Measurements from ENCODE around the gene MYO1D.

The MYO1D gene

GRCh38 chr17:32496395-32497073, 380.4 kb downstream of the MYO1D start:
- DNase-seq: no peak

- DNase-seq: no peak
These were observed 381.3 kb downstream of the MYO1D start for GRCh38 chr17:32495359-32496231.

- DNase-seq: peak; percentile 27
These were observed 382.1 kb downstream of the MYO1D start for GRCh38 chr17:32494621-32495358.

GRCh38 chr17:32493976-32494513, 382.9 kb downstream of the MYO1D start:
- DNase-seq: no peak

- no peak for DNase-seq
These were observed 383.4 kb downstream of the MYO1D start for GRCh38 chr17:32493571-32493970.

GRCh38 chr17:32492648-32493289, 384.2 kb downstream of the MYO1D start:
- no peak for DNase-seq

- DNase-seq: no peak
These were observed 384.7 kb downstream of the MYO1D start for GRCh38 chr17:32492264-32492589.

- DNase-seq: no peak
These were observed 385.3 kb downstream of the MYO1D start for GRCh38 chr17:32491371-32492263.

GRCh38 chr17:32490101-32490482, 386.8 kb downstream of the MYO1D start:
- peak; percentile 45 for DNase-seq

- DNase-seq: no peak
These were observed 387.4 kb downstream of the MYO1D start for GRCh38 chr17:32489320-32490100.

GRCh38 chr17:32488604-32489180, 388.2 kb downstream of the MYO1D start:
- DNase-seq: no peak

GRCh38 chr17:32488177-32488542, 388.8 kb downstream of the MYO1D start:
- DNase-seq: no peak

GRCh38 chr17:32487473-32488176, 389.3 kb downstream of the MYO1D start:
- no peak for DNase-seq

- no peak for DNase-seq
These were observed 390.0 kb downstream of the MYO1D start, which contains the start of gene CDK5R1 for GRCh38 chr17:32486701-32487472. Gene CDK5R1, plus strand, starts transcription at chr17:32486993. Its CDS starts 628 bp downstream, at chr17:32487621.

GRCh38 chr17:32486111-32486700, 390.7 kb downstream of the MYO1D start:
- no peak for DNase-seq

GRCh38 chr17:32485261-32486110, 391.4 kb downstream of the MYO1D start:
- DNase-seq: no peak

GRCh38 chr17:32484628-32485027, 392.3 kb downstream of the MYO1D start:
- no peak for DNase-seq

- no peak for DNase-seq
These were observed 392.9 kb downstream of the MYO1D start for GRCh38 chr17:32484041-32484461.

Measured in NCI-H524 treated with DMSO at 0.1 percent for 48 hours (cell line).